Liver (tissue), 9 donors: ENCODE results near the gene DPY30. TPM values are rescaled to one million over a fixed set of nuclear protein-coding genes. Genes with fewer than 3 reads are reported as not detected.
A peak's percentile ranks its signal among the peaks of the same experiment; 100 is the strongest.

Experiments used
- DNase-seq: peaks from one replicate; pipeline ENCODE4 v3.0.0-alpha.2; 2017; ENCODE audit warnings: low spot score
- H3K27ac ChIP-seq, 2 donors: one replicate each; pipeline ENCODE4 v1.7.0; 2013; ENCODE audit warnings: inconsistent platforms in 2 of 2, low read length in 2 of 2, control low read depth in 1 of 2, low read depth in 1 of 2, mild to moderate bottlenecking in 1 of 2
- H3K27me3 ChIP-seq, 4 donors: one replicate each; pipeline versions ENCODE4 v1.6.1 to v1.7.0; 2013; ENCODE audit warnings: low read length in 3 of 4, inconsistent platforms in 1 of 4, mild to moderate bottlenecking in 1 of 4, moderate library complexity in 1 of 4; ENCODE audit not compliant: control insufficient read depth in 4 of 4, insufficient read depth in 4 of 4
- H3K36me3 ChIP-seq, 4 donors: one replicate each; pipeline versions ENCODE4 v1.6.1 to v1.7.0; 2013; ENCODE audit warnings: low read length in 3 of 4, mild to moderate bottlenecking in 3 of 4, low read depth in 1 of 4, moderate library complexity in 1 of 4; ENCODE audit not compliant: control insufficient read depth in 4 of 4, insufficient read depth in 3 of 4
- H3K4me1 ChIP-seq, 4 donors: one replicate each; pipeline versions ENCODE4 v1.6.1 to v1.7.0; 2013; ENCODE audit warnings: low read length in 3 of 4, mild to moderate bottlenecking in 3 of 4, moderate library complexity in 1 of 4; ENCODE audit not compliant: control insufficient read depth in 4 of 4, insufficient read depth in 4 of 4
- H3K4me3 ChIP-seq, 3 donors: one replicate each; pipeline versions ENCODE4 v1.6.1 to v1.7.0; 2013; ENCODE audit warnings: low read length in 3 of 3, control low read depth in 1 of 3, low read depth in 1 of 3, mild to moderate bottlenecking in 1 of 3
- H3K9ac ChIP-seq, 2 donors: one replicate each; pipeline ENCODE4 v1.7.0; 2013; ENCODE audit warnings: low read length in 2 of 2, mild to moderate bottlenecking in 2 of 2, moderate library complexity in 2 of 2, control low read depth in 1 of 2, low read depth in 1 of 2
- H3K9me3 ChIP-seq, 4 donors: one replicate each; pipeline versions ENCODE4 v1.6.1 to v1.7.0; 2013; ENCODE audit warnings: low read length in 3 of 4; ENCODE audit not compliant: control insufficient read depth in 4 of 4
- ATF3 ChIP-seq: IDR thresholded peaks from 2 replicates; pipeline ENCODE4 v1.6.1; 2016; ENCODE audit warnings: antibody characterized with exemption
- CTCF ChIP-seq: fragments of 150-350 bp; IDR thresholded peaks from 2 replicates; pipeline ENCODE4 v1.5.1; 2017; ENCODE audit warnings: improper control_type of control experiment, low read depth, low read length; ENCODE audit not compliant: missing input control
- FOXA2 ChIP-seq: IDR thresholded peaks from 2 replicates; pipeline ENCODE4 v1.6.1; 2016; ENCODE audit warnings: antibody characterized with exemption
- GABPA ChIP-seq, 2 donors: IDR thresholded peaks in 1 of 2; conservative IDR thresholded peaks in 1 of 2; 2 replicates each; pipeline ENCODE4 v1.6.1; 2016; ENCODE audit warnings: antibody characterized with exemption in 2 of 2, mild to moderate bottlenecking in 1 of 2, moderate library complexity in 1 of 2
- HNF4A ChIP-seq, 2 donors: conservative IDR thresholded peaks; 2 replicates each; pipeline ENCODE4 v1.6.1; 2016; ENCODE audit warnings: antibody characterized with exemption in 2 of 2, mild to moderate bottlenecking in 2 of 2
- JUND ChIP-seq, 2 donors: IDR thresholded peaks; 2 replicates each; pipeline ENCODE4 v1.6.1; 2016; ENCODE audit warnings: antibody characterized with exemption in 2 of 2
- NR2F2 ChIP-seq: IDR thresholded peaks from 2 replicates; pipeline ENCODE4 v1.6.1; 2016; ENCODE audit warnings: antibody characterized with exemption
- SP1 ChIP-seq: IDR thresholded peaks from 2 replicates; pipeline ENCODE4 v1.6.1; 2018; ENCODE audit warnings: antibody characterized with exemption, mild to moderate bottlenecking
- TAF1 ChIP-seq: conservative IDR thresholded peaks from 2 replicates; pipeline ENCODE4 v1.6.1; 2016; ENCODE audit warnings: antibody characterized with exemption, mild to moderate bottlenecking
- YY1 ChIP-seq: IDR thresholded peaks from 2 replicates; pipeline ENCODE4 v1.6.1; 2016; ENCODE audit warnings: antibody characterized with exemption, mild to moderate bottlenecking
- WGBS: extraction: QIAGEN DNeasy Blood & Tissue Kit; methylation state at CpG from one replicate; pipeline ENCODE4 v1.1.7; 2013; 5-methylcytosine and 5-hydroxymethylcytosine counted together
- polyA plus RNA-seq, 2 donors: library from polyadenylated mRNA; stranded (reverse) in 1 of 2; unstranded in 1 of 2; fragments of 200-250 nt in 1 of 2; fragments of >200 nt in 1 of 2; fragmentation: Nextera tagmentation in 1 of 2; extraction: Ambion mirVana in 1 of 2; gene quantifications; one replicate each; pipeline versions ENCODE4 v1.2.1 to v1.2.3, GENCODE V29; 2013 to 2015
- total RNA-seq, 2 donors: library from RNA; depleted of rRNA; stranded (reverse); fragments of >200 nt; gene quantifications; one replicate each; pipeline ENCODE4 v1.2.3, GENCODE V29; 2014
- TF ChIP-seq, protein P1 (sequence below): IDR thresholded peaks from 2 replicates; pipeline ENCODE4 v1.6.1; 2016; ENCODE audit warnings: antibody characterized with exemption
- donor health status: healthy.
- donor health status: healthy.
- donor health status: healthy.
- donor health status: healthy.
- donor health status: healthy.

The DPY30 gene
- total and polyA plus RNA-seq, 4 donors = 24.3 to 75.4 (median 34.5) TPM

GRCh38 chr2:31992025-31992579 lies 47.5 kb downstream of the DPY30 start (continued):
- TF ChIP-seq, protein P1, sequence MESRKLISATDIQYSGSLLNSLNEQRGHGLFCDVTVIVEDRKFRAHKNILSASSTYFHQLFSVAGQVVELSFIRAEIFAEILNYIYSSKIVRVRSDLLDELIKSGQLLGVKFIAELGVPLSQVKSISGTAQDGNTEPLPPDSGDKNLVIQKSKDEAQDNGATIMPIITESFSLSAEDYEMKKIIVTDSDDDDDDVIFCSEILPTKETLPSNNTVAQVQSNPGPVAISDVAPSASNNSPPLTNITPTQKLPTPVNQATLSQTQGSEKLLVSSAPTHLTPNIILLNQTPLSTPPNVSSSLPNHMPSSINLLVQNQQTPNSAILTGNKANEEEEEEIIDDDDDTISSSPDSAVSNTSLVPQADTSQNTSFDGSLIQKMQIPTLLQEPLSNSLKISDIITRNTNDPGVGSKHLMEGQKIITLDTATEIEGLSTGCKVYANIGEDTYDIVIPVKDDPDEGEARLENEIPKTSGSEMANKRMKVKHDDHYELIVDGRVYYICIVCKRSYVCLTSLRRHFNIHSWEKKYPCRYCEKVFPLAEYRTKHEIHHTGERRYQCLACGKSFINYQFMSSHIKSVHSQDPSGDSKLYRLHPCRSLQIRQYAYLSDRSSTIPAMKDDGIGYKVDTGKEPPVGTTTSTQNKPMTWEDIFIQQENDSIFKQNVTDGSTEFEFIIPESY = no peak
- TF ChIP-seq ATF3 = no peak

DNA sequence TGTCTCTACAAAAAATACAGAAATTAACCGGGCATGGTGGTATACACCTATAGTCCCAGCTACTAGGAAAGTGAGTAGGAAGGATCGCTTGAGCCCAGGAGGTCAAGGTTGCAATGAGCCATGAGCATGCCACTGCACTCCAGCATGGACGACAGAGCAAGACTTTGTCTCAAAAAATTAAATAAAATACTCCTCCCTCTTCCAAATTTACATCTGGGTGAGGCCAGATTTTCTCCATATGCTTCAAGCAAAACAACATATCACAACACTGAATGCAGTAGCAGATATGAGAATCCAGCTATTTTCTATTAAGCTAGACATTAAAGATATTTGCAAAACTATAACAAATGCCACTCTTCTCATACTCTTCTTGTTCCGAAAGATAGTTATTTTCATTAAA lies 49.7 kb downstream of the DPY30 start:
- Histone ChIP-seq H3K9me3 (no peaks in the 10 kb centered on the region), H3K36me3 (no peaks in the 10 kb centered on the region), H3K27me3 (no peaks in the 10 kb centered on the region), H3K4me3 (no peak overlapping the region), H3K9ac (no peak overlapping the region), H3K4me1 (peaks cover 3 to 16% (median 11%) of the 10 kb centered on the region in 4 donors), H3K27ac (no peak overlapping the region)
- no peak for DNase-seq
- no peak for TF ChIP-seq NR2F2
- no peak for TF ChIP-seq YY1
- TF ChIP-seq JUND (IDR thresholded peaks at IDR 0.05) = no peak
- 89% methylated on average over 4 of the region's 4 CpGs for WGBS

DNA sequence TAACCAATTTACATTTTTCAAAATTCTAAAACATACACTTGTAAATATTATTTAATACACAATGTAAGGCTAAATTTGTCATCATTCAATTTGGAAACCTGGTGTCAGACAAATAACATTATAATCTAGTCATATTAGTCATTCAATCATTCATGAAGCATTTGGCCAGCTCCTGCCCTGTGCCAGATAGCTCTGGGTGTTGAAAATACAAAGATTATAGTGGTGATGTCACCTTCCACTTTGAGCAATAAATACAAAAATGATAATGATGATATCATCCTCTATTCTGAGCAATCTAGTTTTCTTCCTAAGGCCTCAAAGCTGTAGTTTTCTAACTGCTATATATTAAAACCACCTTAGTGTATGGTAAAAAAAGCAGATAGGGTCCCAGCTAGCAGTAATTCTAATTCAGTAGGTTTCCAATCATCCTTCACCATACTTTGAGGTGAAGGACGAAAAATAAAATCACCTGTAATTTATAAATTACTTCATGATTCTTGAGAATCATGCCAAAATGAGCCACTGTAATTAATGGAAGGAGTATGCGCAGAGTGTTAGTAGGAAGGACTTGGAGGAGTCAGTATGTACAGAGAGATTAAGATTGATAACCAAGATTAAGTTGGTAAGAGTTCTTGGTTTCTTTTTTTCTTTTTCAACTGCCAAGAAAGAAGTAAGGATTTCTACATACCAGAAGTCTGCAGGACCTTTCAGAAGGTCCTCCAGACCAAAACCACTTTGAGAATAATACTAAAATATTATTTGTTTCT lies 52.0 kb downstream of the DPY30 start:
- H3K4me1 ChIP-seq = peaks cover 3 to 10% (median 5%) of the 10 kb centered on the region in 4 donors
- H3K4me3 ChIP-seq = no peak overlapping the region
- H3K27ac ChIP-seq = peak overlapping the region in 1 of 2 donors; percentile 63
- H3K27me3 ChIP-seq = no peaks in the 10 kb centered on the region
- TF ChIP-seq HNF4A (conservative IDR thresholded peaks at IDR 0.05) (no peak), TAF1 (no peak), FOXA2 (no peak), SP1 (no peak), CTCF (no peak), ATF3 (no peak), GABPA (IDR thresholded peaks at IDR 0.05 in 1 of 2, conservative IDR thresholded peaks at IDR 0.05 in 1 of 2) (no peak)
- no peaks in the 10 kb centered on the region for H3K36me3 ChIP-seq
- no peak overlapping the region for H3K9ac ChIP-seq
- 98% methylated on average over 2 of the region's 2 CpGs for WGBS
- no peak for DNase-seq
- no peaks in the 10 kb centered on the region for H3K9me3 ChIP-seq
